Tibial nerve (tissue), 4 donors: ENCODE measurements around the gene PCK2.

Experiments used
- CTCF ChIP-seq, 5 experiments: fragments of 200-600 bp in 3 of 5; fragments of 450-650 bp in 2 of 5; sonication (generic) in 3 of 5; IDR thresholded peaks; one replicate each; pipeline ENCODE4 v1.5.1; 2016 to 2019; ENCODE audit warnings: antibody characterized with exemption in 5 of 5, mild to moderate bottlenecking in 3 of 5, moderate library complexity in 2 of 5
- EP300 ChIP-seq, 2 donors: sonication (generic); formaldehyde crosslinking; IDR thresholded peaks; one replicate each; pipeline ENCODE4 v1.6.1; 2017; ENCODE audit warnings: antibody characterized with exemption in 2 of 2, mild to moderate bottlenecking in 1 of 2
- POLR2A ChIP-seq, 2 donors: fragments of 450-650 bp; IDR thresholded peaks; one replicate each; pipeline ENCODE4 v1.6.1; 2017; ENCODE audit warnings: antibody characterized with exemption in 2 of 2, mild to moderate bottlenecking in 2 of 2, moderate library complexity in 2 of 2

- TF ChIP-seq CTCF (IDR thresholded peaks at IDR 0.05): peak; percentile 65 to 94 (median 86)
- no peak for TF ChIP-seq POLR2A (IDR thresholded peaks at IDR 0.05)
- peak in 1 of 2 donors; percentile 27 for TF ChIP-seq EP300 (IDR thresholded peaks at IDR 0.05)
These were observed 35.7 kb upstream of the PCK2 start for GRCh38 chr14:24058260-24058950.
